ENCODE results near the gene DAPK1. TPM values are rescaled to one million over a fixed set of nuclear protein-coding genes. Genes with fewer than 3 reads are reported as not detected.
A peak's percentile ranks its signal among the peaks of the same experiment; 100 is the strongest.

The DAPK1 gene
- total RNA-seq, 1 donor from 2014 or later: 168 TPM

DNA sequence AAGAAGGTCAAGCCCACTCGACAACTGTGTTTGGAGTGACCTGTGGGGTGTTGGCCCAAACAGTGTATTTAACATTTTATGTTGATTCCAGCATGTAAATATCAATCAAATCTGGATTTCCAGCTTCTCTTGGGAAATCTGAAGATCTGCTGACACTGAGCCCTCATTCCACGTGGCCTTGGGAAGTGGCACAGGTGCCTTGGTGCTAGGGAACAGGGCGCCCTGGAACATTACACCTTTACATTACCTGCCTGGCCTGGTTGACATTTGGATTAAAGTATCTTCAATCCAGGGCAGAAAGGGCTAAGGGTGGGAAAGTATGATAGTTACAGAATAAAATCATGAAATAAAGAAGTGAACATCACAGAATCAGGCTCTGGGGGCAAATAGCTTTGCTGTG is 143.4 kb downstream of the DAPK1 start:
- H3K4me3 ChIP-seq: no peak overlapping the region
- ATAC-seq (no peak), DNase-seq (no peak)
- H3K27me3 ChIP-seq: no peaks in the 10 kb centered on the region
- peaks cover 48% of the 10 kb centered on the region for H3K36me3 ChIP-seq
- H3K9me3 ChIP-seq: no peaks in the 10 kb centered on the region
- H3K27ac ChIP-seq: no peak overlapping the region
- H3K4me1 ChIP-seq: peaks cover 26% of the 10 kb centered on the region
- TF ChIP-seq, protein P1, sequence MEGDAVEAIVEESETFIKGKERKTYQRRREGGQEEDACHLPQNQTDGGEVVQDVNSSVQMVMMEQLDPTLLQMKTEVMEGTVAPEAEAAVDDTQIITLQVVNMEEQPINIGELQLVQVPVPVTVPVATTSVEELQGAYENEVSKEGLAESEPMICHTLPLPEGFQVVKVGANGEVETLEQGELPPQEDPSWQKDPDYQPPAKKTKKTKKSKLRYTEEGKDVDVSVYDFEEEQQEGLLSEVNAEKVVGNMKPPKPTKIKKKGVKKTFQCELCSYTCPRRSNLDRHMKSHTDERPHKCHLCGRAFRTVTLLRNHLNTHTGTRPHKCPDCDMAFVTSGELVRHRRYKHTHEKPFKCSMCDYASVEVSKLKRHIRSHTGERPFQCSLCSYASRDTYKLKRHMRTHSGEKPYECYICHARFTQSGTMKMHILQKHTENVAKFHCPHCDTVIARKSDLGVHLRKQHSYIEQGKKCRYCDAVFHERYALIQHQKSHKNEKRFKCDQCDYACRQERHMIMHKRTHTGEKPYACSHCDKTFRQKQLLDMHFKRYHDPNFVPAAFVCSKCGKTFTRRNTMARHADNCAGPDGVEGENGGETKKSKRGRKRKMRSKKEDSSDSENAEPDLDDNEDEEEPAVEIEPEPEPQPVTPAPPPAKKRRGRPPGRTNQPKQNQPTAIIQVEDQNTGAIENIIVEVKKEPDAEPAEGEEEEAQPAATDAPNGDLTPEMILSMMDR (IDR thresholded peaks at IDR 0.05): no peak
- intact Hi-C loops (cut with DNase I): loop anchor here (10.0 kb wide), 1 partner anchor 146 kb away; the partner anchor contains the start of gene DAPK1

DNA sequence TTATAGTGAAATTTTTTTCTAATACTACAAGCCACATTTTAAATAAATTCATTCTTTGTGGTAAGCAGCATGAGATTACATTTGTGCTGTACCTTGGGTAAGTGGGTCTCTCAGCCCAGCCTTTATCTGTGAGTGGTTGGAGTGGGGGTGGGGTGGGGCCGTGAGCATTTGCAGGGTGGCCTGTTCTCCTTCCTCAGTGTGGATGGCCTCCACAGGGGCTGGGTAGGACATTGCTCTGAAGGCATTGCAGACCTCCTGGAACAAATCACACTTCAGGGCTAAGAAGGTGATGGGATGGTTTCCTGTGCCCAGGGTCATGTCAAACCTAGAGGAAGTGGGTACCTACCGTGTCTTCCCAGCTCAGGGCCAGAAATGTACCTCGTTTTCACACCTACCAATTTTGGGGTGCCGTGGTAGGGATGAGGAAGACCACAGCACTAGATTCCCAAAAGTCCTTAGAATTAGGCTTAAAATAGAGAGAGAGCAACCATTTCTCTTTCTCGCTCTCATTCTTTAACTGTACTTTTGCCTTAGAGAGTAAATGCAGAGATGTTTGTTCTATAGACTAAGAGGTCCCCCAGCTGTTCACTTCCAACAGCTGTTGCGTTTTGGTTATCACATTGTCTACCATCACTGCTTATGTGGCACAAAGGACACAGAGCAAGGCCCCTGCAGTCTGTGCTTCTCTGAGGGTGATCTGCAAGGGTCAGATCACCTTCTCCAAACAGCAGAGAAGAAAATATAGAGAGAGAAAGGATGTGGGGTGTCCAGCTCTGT is 144.9 kb downstream of the DAPK1 start:
- TF ChIP-seq, protein P1 (IDR thresholded peaks at IDR 0.05): no peak
- peak; percentile 62 for ATAC-seq
- Histone ChIP-seq H3K4me3 (no peak overlapping the region), H3K4me1 (peaks cover 26% of the 10 kb centered on the region), H3K27me3 (no peaks in the 10 kb centered on the region), H3K36me3 (peaks cover 59% of the 10 kb centered on the region), H3K9me3 (no peaks in the 10 kb centered on the region), H3K27ac (no peak overlapping the region)
- intact Hi-C loops (cut with DNase I): loop anchor here (10.0 kb wide), 1 partner anchor 148 kb away; the partner anchor contains the start of gene DAPK1
- DNase-seq: no peak

- ATAC-seq (peak; percentile 38), DNase-seq (no peak)
Observed at GRCh38 chr9:87643107-87643650, 145.5 kb downstream of the DAPK1 start.

DNA sequence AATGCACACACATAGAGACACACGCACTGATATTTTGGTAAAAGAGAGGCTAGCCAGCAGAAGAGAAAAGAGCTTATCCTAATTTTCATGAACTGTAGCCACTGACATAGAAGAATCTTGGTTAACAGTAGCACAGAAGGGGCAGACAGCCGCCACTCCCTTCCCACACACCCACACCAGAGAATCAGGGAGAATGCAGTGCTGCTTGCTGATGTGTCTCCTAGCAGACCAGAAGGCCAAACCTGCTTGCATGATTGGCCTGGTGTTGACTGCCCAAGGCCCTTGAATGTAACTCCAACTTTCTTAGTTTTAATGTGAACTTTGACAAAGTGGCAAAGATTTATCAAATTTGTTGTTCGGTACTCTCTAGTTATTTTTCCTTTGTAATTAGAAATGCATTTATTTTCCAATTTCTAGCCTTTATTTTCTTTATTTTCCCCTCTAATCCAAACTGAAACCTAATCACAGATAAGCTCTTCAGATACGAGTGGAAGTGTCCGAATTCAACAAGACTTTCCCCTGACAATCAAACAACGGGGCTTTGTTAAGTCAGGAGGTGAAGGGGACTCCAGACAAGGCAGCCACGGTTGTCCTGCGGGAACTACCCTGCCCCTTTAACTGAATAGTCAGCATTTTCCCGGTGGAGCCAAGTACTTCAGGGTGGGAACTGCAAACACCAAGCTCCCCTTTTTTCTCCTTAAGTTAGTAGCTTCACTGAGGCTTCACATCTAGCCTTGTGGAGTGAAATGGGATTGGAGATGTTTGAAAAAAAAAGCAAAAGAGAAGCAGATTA is 146.3 kb downstream of the DAPK1 start:
- DNase-seq (no peak), ATAC-seq (no peak)
- Histone ChIP-seq H3K4me1 (peaks cover 26% of the 10 kb centered on the region), H3K36me3 (peaks cover 59% of the 10 kb centered on the region), H3K27me3 (no peaks in the 10 kb centered on the region), H3K4me3 (no peak overlapping the region), H3K27ac (no peak overlapping the region), H3K9me3 (no peaks in the 10 kb centered on the region)
- intact Hi-C loops (cut with DNase I): loop anchor here (10.0 kb wide), 1 partner anchor 149 kb away; the partner anchor contains the start of gene DAPK1
- TF ChIP-seq, protein P1 (IDR thresholded peaks at IDR 0.05): no peak

More at GRCh38 chr9:87643107-87643650, 145.5 kb downstream of the DAPK1 start:
- intact Hi-C loops (cut with DNase I): loop anchor here (10.0 kb wide), 1 partner anchor 148 kb away; the partner anchor contains the start of gene DAPK1
- Histone ChIP-seq H3K4me1 (peaks cover 26% of the 10 kb centered on the region), H3K36me3 (peaks cover 59% of the 10 kb centered on the region), H3K9me3 (no peaks in the 10 kb centered on the region), H3K4me3 (no peak overlapping the region), H3K27ac (no peak overlapping the region), H3K27me3 (no peaks in the 10 kb centered on the region)
- TF ChIP-seq, protein P1 (IDR thresholded peaks at IDR 0.05): no peak

DNA sequence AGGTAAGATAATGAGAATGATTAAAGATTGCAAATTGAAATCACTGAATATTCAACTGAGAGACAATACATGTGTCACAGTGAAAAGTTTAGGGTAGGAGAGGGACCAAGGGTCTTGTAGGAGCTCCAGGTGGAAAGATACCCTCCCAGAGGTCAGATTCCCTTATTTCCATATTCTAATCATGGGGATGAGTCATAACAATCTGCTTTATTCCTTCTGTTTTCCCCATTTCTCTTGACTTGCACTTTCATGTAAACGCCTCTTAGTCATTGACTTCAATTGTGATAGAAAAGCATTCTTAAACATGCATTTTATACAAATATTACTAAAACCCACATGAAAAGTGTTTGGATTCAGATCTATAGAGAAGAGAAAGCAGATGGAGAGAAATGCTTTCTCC is 147.0 kb downstream of the DAPK1 start:
- TF ChIP-seq, protein P1 (IDR thresholded peaks at IDR 0.05): no peak
- Histone ChIP-seq H3K27me3 (no peaks in the 10 kb centered on the region), H3K4me1 (peaks cover 26% of the 10 kb centered on the region), H3K27ac (no peak overlapping the region), H3K36me3 (peaks cover 66% of the 10 kb centered on the region), H3K9me3 (no peaks in the 10 kb centered on the region), H3K4me3 (no peak overlapping the region)
- ATAC-seq: no peak
- no peak for DNase-seq
- intact Hi-C loops (cut with DNase I): loop anchor here (10.0 kb wide), 1 partner anchor 150 kb away; the partner anchor contains the start of gene DAPK1

All from upper lobe of right lung (tissue), 1 donor.